Measurements from ENCODE around the gene ASXL1. TPM values are rescaled to one million over a fixed set of nuclear protein-coding genes. Genes with fewer than 3 reads are reported as not detected.

Gene ASXL1
- polyA plus RNA-seq, 1 of the 3 experiments (the other 2 are of a cell fraction) = 36.6 TPM

GRCh38 chr20:32385541-32385940 is 27.4 kb downstream of the ASXL1 start:
- H3K36me3 ChIP-seq (replicated peaks in 1 of 2; ENCODE audit: control insufficient read depth in 1 of 2, insufficient read depth in 2 of 2, low read length in 1 of 2) = peaks cover 7% of the 10 kb centered on the region in 2 experiments
- H3K27ac ChIP-seq (ENCODE audit: low read depth in 2 of 2, low read length in 1 of 2) = peak overlapping the region; percentile 59 to 64
- H4K20me1 ChIP-seq (ENCODE audit: insufficient read depth) = peaks cover 52% of the 10 kb centered on the region
- H3K79me2 ChIP-seq (ENCODE audit: insufficient read depth) = peaks cover 96% of the 10 kb centered on the region
- H3K4me3 ChIP-seq (ENCODE audit: low read depth in 2 of 2, low read length in 1 of 2) = peak overlapping the region; percentile 15 to 52
- TF ChIP-seq GATA2 (CRISPR knock-in tag; IDR thresholded peaks at IDR 0.05) (peak; percentile 50), SMC3 (IDR thresholded peaks at IDR 0.05; ENCODE audit: low read depth, low read length) (no peak)
- WGBS (ENCODE audit: low lambda C conversion rate) = 32% methylated on average over 3 of the region's 3 CpGs
- no peak overlapping the region for H2AFZ ChIP-seq (ENCODE audit: low read depth)
- POLR2A ChIA-PET = interaction anchor here (0.8 kb wide), 1 partner anchor 65 kb away, joined by 3 read pairs; no protein-coding TSS in a partner anchor
- no peaks in the 10 kb centered on the region for H3K9me3 ChIP-seq
- CTCF ChIA-PET = interaction anchor here (0.8 to 1.4 kb wide), 4 partner anchors 25 to 124 kb away, joined by 3 read pairs; no protein-coding TSS in a partner anchor
- no peaks in the 10 kb centered on the region for H3K9me2 ChIP-seq
- peak; percentile 61 for DNase-seq
- no peaks in the 10 kb centered on the region for H3K27me3 ChIP-seq (ENCODE audit: insufficient read depth)
- H3F3A ChIP-seq (replicated peaks; ENCODE audit: insufficient read depth) = no peaks in the 10 kb centered on the region
- H3K4me1 ChIP-seq (ENCODE audit: control insufficient read depth in 1 of 2, insufficient read depth in 2 of 2, low read depth in 1 of 2, low read length in 1 of 2) = peaks cover 6 to 12% of the 10 kb centered on the region in 2 experiments; a peak in 2 of 4 replicates
- H3K4me2 ChIP-seq = peak overlapping the region; percentile 59
- peak overlapping the region; percentile 30; the same call in 1 of the 2 replicates for H3K9ac ChIP-seq

- no peak for TF ChIP-seq ZBTB33 (IDR thresholded peaks at IDR 0.05; ENCODE audit: borderline replicate concordance, low read depth)
- no peak for TF ChIP-seq RAD21 (IDR thresholded peaks at IDR 0.05; ENCODE audit: low read length)
- no peak for TF ChIP-seq FOXJ3 (CRISPR knock-in tag; IDR thresholded peaks at IDR 0.05)
- no peak for TF ChIP-seq FOSL2 (IDR thresholded peaks at IDR 0.05; ENCODE audit: borderline replicate concordance, low read depth)
- no peak for TF ChIP-seq GABPA (IDR thresholded peaks at IDR 0.05; ENCODE audit: low read depth)
- TF ChIP-seq NFIC (IDR thresholded peaks at IDR 0.05; ENCODE audit: borderline replicate concordance) = no peak
- no peak for TF ChIP-seq EZH2phosphoT487 (IDR thresholded peaks at IDR 0.05; ENCODE audit: borderline replicate concordance, low read depth)
- TF ChIP-seq RXRA (IDR thresholded peaks at IDR 0.05; ENCODE audit: borderline replicate concordance, low read depth) = no peak
- no peak for TF ChIP-seq USF2 (IDR thresholded peaks at IDR 0.05; ENCODE audit: borderline replicate concordance, low read depth, low read length)
- no peak for TF ChIP-seq MEF2A (IDR thresholded peaks at IDR 0.05; ENCODE audit: borderline replicate concordance, low read depth)
- no peak for TF ChIP-seq MAX (IDR thresholded peaks at IDR 0.05; ENCODE audit: low read depth)
- no peak for TF ChIP-seq REST (IDR thresholded peaks at IDR 0.05; ENCODE audit: low read depth, low read length)
- TF ChIP-seq SMC3 (IDR thresholded peaks at IDR 0.05; ENCODE audit: low read depth, low read length) = no peak
- Histone ChIP-seq H3K79me2 (ENCODE audit: insufficient read depth) (peaks cover 96% of the 10 kb centered on the region), H3K9me2 (no peaks in the 10 kb centered on the region), H3K9me3 (no peaks in the 10 kb centered on the region), H4K20me1 (ENCODE audit: insufficient read depth) (peaks cover 50% of the 10 kb centered on the region), H2AFZ (ENCODE audit: low read depth) (no peak overlapping the region), H3K27me3 (ENCODE audit: insufficient read depth) (no peaks in the 10 kb centered on the region), H3K4me2 (peak overlapping the region; percentile 59), H3K4me1 (ENCODE audit: control insufficient read depth in 1 of 2, insufficient read depth in 2 of 2, low read depth in 1 of 2, low read length in 1 of 2) (peaks cover 6 to 12% of the 10 kb centered on the region in 2 experiments; a peak in 2 of 4 replicates), H3K4me3 (ENCODE audit: low read depth in 2 of 2, low read length in 1 of 2) (peak overlapping the region in 1 of 2 experiments; percentile 52; a peak in 2 of 4 replicates), H3K9ac (peak overlapping the region; percentile 30; the same call in 1 of the 2 replicates), H3K27ac (ENCODE audit: low read depth in 2 of 2, low read length in 1 of 2) (peak overlapping the region; percentile 59 to 64), H3K36me3 (replicated peaks in 1 of 2; ENCODE audit: control insufficient read depth in 1 of 2, insufficient read depth in 2 of 2, low read length in 1 of 2) (peaks cover 7 to 11% of the 10 kb centered on the region in 2 experiments), H3F3A (replicated peaks; ENCODE audit: insufficient read depth) (no peaks in the 10 kb centered on the region)
- ChIA-PET CTCF (interaction anchor here (0.8 to 1.4 kb wide), 4 partner anchors 25 to 123 kb away, joined by 3 read pairs; no protein-coding TSS in a partner anchor), POLR2A (no interaction called here)
- WGBS (ENCODE audit: low lambda C conversion rate) = 93% methylated on average over 1 of the region's 1 CpG
- no peak for DNase-seq
Observed at GRCh38 chr20:32386091-32386490, 28.0 kb downstream of the ASXL1 start.
